Sigmoid colon (tissue), 4 donors: ENCODE data around the gene PPEF1.

Experiments used
- POLR2AphosphoS5 ChIP-seq, 4 donors: sonication (generic); formaldehyde crosslinking; IDR thresholded peaks; one replicate each; pipeline ENCODE4 v1.6.1; 2017; ENCODE audit warnings: antibody characterized with exemption in 4 of 4
- TF ChIP-seq, protein P1 (sequence below), 4 experiments: fragments of 450-650 bp in 3 of 4; fragments of 200-600 bp in 1 of 4; IDR thresholded peaks; one replicate each; pipeline ENCODE4 v1.5.1; 2016 to 2019; ENCODE audit warnings: antibody characterized with exemption in 4 of 4, mild to moderate bottlenecking in 3 of 4, moderate library complexity in 2 of 4

GRCh38 chrX:18873836-18874235 is 166.4 kb downstream of the PPEF1 start:
- TF ChIP-seq, protein P1, sequence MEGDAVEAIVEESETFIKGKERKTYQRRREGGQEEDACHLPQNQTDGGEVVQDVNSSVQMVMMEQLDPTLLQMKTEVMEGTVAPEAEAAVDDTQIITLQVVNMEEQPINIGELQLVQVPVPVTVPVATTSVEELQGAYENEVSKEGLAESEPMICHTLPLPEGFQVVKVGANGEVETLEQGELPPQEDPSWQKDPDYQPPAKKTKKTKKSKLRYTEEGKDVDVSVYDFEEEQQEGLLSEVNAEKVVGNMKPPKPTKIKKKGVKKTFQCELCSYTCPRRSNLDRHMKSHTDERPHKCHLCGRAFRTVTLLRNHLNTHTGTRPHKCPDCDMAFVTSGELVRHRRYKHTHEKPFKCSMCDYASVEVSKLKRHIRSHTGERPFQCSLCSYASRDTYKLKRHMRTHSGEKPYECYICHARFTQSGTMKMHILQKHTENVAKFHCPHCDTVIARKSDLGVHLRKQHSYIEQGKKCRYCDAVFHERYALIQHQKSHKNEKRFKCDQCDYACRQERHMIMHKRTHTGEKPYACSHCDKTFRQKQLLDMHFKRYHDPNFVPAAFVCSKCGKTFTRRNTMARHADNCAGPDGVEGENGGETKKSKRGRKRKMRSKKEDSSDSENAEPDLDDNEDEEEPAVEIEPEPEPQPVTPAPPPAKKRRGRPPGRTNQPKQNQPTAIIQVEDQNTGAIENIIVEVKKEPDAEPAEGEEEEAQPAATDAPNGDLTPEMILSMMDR (IDR thresholded peaks at IDR 0.05) = no peak
- no peak for TF ChIP-seq POLR2AphosphoS5 (IDR thresholded peaks at IDR 0.05)
